SH-SY5Y (cell line): ENCODE results near the gene MAMDC2.

Experiments used
- GATA2 ChIP-seq: IDR thresholded peaks from 2 replicates; pipeline ENCODE4 v1.6.1; 2011; ENCODE audit warnings: mild to moderate bottlenecking, low read depth, low read length
- GATA3 ChIP-seq: IDR thresholded peaks from 2 replicates; pipeline ENCODE4 v1.6.1; 2011; ENCODE audit warnings: low read depth, mild to moderate bottlenecking, low read length, moderate library complexity

- TF ChIP-seq GATA3, result no peak
- no peak for TF ChIP-seq GATA2
Observed at GRCh38 chr9:70260606-70261005, 217.0 kb downstream of the MAMDC2 start.
